Endothelial cell (in vitro differentiated cells): Measurements from ENCODE around the gene LHX2. TPM values are rescaled to one million over a fixed set of nuclear protein-coding genes. Genes with fewer than 3 reads are reported as not detected.

Experiments used
- DNase-seq: peaks from one replicate; pipeline ENCODE4 v3.0.0; 2021; ENCODE audit warnings: low spot score
- H3K27ac Mint-ChIP-seq: one replicate; pipeline ENCODE4 v1.8.0; 2021; ENCODE audit warnings: mixed read lengths, inconsistent platforms; ENCODE audit not compliant: unreplicated experiment
- H3K27me3 Mint-ChIP-seq: one replicate; pipeline ENCODE4 v1.8.0; 2021; ENCODE audit warnings: mild to moderate bottlenecking, moderate library complexity, mixed read lengths, inconsistent platforms; ENCODE audit not compliant: unreplicated experiment
- H3K36me3 Mint-ChIP-seq: one replicate; pipeline ENCODE4 v1.8.0; 2021; ENCODE audit warnings: mild to moderate bottlenecking, low read depth, mixed read lengths, inconsistent platforms; ENCODE audit not compliant: unreplicated experiment
- H3K4me1 Mint-ChIP-seq: one replicate; pipeline ENCODE4 v1.8.0; 2021; ENCODE audit warnings: mild to moderate bottlenecking, mixed read lengths, inconsistent platforms; ENCODE audit not compliant: unreplicated experiment
- H3K4me3 Mint-ChIP-seq: one replicate; pipeline ENCODE4 v1.8.0; 2021; ENCODE audit warnings: mild to moderate bottlenecking, mixed read lengths, inconsistent platforms; ENCODE audit not compliant: unreplicated experiment
- H3K9me3 Mint-ChIP-seq: one replicate; pipeline ENCODE4 v1.8.0; 2021; ENCODE audit warnings: mixed read lengths, inconsistent platforms; ENCODE audit not compliant: unreplicated experiment
- total RNA-seq: library from RNA; stranded (reverse); fragmentation: NEBNext Ultra II Directional; extraction: Animal tissue kit (Norgen Biotek cat#: 25700); gene quantifications from one replicate; pipeline ENCODE4 v1.2.1, GENCODE V29; 2021; ENCODE audit not compliant: unreplicated experiment
- TF ChIP-seq, protein P1 (sequence below): fragments of 200-600 bp; sonication (generic); IDR thresholded peaks from one replicate; pipeline ENCODE4 v1.5.0; 2021; ENCODE audit warnings: antibody characterized with exemption; ENCODE audit not compliant: unreplicated experiment

Gene LHX2
- total RNA-seq, 1 donor from 2014 or later: not detected

DNA sequence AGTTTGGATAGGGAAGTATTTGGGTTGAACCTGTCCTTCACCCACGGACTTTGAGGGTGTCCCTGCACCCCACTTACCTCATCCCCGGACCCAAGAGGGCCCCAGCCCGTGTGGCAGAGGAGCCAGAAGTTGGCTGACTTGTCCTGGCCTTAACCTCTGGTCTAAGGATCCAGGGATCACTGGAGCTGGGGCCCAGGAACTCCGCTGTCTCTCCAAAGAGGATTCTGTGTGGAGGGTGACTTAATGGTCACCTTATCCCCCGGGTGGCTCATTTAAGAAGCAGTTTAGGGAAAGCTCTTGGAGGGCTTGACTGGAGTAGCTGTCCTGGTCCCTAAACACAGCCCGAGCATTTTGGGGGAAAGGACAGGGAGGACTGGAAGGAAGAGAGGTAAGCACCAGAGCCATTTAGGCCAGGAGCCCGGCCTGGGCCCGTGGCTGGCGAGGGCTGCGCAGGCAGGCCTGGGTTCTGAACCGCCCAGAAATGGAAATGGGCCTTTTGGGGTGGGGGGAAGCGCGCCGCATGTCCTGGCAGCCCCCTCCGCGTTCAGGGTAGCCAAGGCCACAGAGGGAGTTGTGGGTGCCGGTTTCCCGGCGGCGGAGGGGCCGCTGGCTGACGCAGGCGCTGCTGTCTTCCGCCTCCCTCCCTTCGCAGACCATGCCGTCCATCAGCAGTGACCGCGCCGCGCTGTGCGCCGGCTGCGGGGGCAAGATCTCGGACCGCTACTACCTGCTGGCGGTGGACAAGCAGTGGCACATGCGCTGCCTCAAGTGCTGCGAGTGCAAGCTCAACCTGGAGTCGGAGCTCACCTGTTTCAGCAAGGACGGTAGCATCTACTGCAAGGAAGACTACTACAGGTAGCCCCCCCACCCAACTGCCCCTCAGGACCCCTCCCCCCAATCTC, 2.0 kb downstream of the LHX2 start:
- H3K27me3 Mint-ChIP-seq: peaks cover 42% of the 10 kb centered on the region
- TF ChIP-seq, protein P1, sequence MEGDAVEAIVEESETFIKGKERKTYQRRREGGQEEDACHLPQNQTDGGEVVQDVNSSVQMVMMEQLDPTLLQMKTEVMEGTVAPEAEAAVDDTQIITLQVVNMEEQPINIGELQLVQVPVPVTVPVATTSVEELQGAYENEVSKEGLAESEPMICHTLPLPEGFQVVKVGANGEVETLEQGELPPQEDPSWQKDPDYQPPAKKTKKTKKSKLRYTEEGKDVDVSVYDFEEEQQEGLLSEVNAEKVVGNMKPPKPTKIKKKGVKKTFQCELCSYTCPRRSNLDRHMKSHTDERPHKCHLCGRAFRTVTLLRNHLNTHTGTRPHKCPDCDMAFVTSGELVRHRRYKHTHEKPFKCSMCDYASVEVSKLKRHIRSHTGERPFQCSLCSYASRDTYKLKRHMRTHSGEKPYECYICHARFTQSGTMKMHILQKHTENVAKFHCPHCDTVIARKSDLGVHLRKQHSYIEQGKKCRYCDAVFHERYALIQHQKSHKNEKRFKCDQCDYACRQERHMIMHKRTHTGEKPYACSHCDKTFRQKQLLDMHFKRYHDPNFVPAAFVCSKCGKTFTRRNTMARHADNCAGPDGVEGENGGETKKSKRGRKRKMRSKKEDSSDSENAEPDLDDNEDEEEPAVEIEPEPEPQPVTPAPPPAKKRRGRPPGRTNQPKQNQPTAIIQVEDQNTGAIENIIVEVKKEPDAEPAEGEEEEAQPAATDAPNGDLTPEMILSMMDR: no peak
- peaks cover 12% of the 10 kb centered on the region for H3K36me3 Mint-ChIP-seq
- DNase-seq: peak; percentile 27
- no peak overlapping the region for H3K27ac Mint-ChIP-seq
- no peak overlapping the region for H3K4me3 Mint-ChIP-seq
- no peaks in the 10 kb centered on the region for H3K9me3 Mint-ChIP-seq
- peaks cover 27% of the 10 kb centered on the region for H3K4me1 Mint-ChIP-seq

DNA sequence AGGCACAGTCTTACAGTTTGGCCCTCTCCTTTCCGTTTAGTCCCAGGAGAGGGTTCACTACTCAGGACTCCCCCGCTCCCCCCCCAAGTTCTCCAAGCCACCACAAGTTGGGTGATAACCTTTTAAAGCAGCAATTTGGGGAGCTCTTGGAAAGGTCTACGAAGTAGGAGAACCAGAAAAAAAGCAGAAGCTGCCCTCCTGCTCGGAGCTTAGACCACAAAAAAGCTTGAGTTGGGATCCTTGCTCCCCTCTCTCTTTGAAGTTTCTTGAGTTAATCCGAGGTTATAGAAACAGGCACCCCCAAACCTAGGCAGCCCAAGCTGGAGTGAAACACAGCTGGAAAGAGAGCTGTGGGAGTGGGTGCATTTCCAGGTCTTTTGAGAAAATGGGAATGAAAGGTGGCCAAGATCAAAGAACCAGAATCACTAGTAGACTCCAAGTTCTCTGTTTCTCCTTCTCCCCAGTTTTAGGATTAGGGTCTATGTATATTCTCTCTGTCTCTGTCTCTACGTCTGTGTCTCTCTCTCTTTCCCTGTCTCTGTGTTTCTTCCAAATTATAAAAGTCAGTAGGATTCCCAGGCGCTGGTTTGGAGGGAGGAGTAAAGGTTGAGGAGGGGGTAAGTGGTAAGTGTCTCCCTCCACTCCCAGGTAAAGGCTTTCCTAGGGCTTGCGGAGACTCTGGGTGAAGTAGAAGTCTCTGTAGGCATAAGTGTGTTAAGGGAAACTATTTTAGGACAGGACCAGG, 2.8 kb downstream of the LHX2 start:
- peaks cover 12% of the 10 kb centered on the region for H3K36me3 Mint-ChIP-seq
- DNase-seq: no peak
- H3K4me1 Mint-ChIP-seq: peaks cover 25% of the 10 kb centered on the region
- H3K27ac Mint-ChIP-seq: no peak overlapping the region
- TF ChIP-seq, protein P1: no peak
- no peaks in the 10 kb centered on the region for H3K9me3 Mint-ChIP-seq
- H3K27me3 Mint-ChIP-seq: peaks cover 39% of the 10 kb centered on the region
- no peak overlapping the region for H3K4me3 Mint-ChIP-seq

DNA sequence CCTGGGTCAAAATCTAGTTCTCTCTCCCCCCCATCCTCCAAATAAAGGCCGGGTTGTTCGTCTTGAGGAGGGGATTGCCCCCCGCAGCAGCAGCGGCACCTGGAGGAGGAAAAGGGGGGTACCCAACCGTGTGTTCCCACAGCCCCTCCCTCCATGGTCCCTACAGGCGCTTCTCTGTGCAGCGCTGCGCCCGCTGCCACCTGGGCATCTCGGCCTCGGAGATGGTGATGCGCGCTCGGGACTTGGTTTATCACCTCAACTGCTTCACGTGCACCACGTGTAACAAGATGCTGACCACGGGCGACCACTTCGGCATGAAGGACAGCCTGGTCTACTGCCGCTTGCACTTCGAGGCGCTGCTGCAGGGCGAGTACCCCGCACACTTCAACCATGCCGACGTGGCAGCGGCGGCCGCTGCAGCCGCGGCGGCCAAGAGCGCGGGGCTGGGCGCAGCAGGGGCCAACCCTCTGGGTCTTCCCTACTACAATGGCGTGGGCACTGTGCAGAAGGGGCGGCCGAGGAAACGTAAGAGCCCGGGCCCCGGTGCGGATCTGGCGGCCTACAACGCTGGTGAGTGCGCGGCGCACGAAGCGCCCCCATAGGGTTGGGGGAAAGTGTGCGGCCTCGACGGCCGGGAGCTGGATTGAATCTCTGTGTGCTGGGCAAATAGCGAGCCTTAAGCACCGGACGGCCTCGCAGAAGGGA, 3.5 kb downstream of the LHX2 start:
- DNase-seq: no peak
- Mint-ChIP-seq H3K4me1 (peaks cover 19% of the 10 kb centered on the region), H3K4me3 (no peak overlapping the region), H3K36me3 (peaks cover 5% of the 10 kb centered on the region), H3K27me3 (peaks cover 33% of the 10 kb centered on the region), H3K9me3 (no peaks in the 10 kb centered on the region), H3K27ac (no peak overlapping the region)
- TF ChIP-seq, protein P1: no peak

DNA sequence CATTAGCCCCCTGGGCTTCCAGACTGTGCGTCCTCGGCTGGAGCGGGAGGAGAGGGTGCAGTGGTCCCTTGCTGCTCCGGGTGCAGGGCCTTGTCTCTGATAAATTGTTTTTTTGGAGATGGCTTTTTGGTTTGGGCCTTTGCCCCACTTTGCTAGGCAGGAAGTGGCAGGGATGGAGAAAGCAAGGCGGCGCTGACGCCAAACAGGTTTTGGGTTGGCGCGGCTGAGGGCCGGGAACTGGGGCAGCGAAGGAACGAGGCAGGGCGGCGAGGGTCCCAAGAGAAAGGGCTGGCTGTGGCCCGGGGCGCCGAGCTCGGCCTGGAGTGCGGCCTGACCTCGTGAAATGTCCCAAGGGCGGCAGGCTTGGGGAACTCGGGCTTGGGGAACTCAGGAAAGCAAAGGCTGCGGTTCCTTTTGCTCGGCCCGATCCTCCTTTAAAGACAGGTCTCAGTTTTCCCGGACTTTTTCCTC, 4.1 kb downstream of the LHX2 start:
- H3K4me3 Mint-ChIP-seq: no peak overlapping the region
- H3K9me3 Mint-ChIP-seq: no peaks in the 10 kb centered on the region
- H3K4me1 Mint-ChIP-seq: peaks cover 15% of the 10 kb centered on the region
- peaks cover 33% of the 10 kb centered on the region for H3K27me3 Mint-ChIP-seq
- H3K36me3 Mint-ChIP-seq: peaks cover under 1% of the 10 kb centered on the region
- no peak overlapping the region for H3K27ac Mint-ChIP-seq
- no peak for DNase-seq
- TF ChIP-seq, protein P1: no peak
